ENCODE data around the gene FLRT1. TPM values are rescaled to one million over a fixed set of nuclear protein-coding genes. Genes with fewer than 3 reads are reported as not detected.

FLRT1 gene
- total RNA-seq, 4 donors from 2014 or later, result not detected

DNA sequence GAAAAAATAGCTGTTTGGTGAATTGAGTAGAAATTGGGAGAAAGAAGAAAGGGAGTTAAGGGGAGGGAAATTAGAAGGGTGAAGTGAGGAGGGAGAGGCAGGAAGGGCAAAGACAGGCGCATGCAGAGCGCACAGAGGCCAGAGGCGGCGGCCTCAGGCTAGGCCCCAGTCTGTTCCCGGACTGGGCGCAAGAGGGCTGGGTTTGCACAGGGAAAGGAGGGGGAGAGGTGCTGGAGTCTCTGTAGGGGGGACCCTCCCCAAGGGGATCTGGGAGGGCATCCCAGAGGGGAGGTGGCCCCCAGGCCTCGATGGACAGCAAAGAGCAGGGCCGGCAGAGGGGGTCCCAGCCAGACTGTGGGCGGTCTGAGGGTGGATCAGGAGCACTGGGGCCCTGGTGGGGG is 1.3 kb upstream of the FLRT1 start:
- ATAC-seq (ENCODE audit: low FRiP score) (no peak), DNase-seq (ENCODE audit: low spot score) (no peak)
- TF ChIP-seq, protein P1, sequence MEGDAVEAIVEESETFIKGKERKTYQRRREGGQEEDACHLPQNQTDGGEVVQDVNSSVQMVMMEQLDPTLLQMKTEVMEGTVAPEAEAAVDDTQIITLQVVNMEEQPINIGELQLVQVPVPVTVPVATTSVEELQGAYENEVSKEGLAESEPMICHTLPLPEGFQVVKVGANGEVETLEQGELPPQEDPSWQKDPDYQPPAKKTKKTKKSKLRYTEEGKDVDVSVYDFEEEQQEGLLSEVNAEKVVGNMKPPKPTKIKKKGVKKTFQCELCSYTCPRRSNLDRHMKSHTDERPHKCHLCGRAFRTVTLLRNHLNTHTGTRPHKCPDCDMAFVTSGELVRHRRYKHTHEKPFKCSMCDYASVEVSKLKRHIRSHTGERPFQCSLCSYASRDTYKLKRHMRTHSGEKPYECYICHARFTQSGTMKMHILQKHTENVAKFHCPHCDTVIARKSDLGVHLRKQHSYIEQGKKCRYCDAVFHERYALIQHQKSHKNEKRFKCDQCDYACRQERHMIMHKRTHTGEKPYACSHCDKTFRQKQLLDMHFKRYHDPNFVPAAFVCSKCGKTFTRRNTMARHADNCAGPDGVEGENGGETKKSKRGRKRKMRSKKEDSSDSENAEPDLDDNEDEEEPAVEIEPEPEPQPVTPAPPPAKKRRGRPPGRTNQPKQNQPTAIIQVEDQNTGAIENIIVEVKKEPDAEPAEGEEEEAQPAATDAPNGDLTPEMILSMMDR (IDR thresholded peaks at IDR 0.05), result no peak

DNA sequence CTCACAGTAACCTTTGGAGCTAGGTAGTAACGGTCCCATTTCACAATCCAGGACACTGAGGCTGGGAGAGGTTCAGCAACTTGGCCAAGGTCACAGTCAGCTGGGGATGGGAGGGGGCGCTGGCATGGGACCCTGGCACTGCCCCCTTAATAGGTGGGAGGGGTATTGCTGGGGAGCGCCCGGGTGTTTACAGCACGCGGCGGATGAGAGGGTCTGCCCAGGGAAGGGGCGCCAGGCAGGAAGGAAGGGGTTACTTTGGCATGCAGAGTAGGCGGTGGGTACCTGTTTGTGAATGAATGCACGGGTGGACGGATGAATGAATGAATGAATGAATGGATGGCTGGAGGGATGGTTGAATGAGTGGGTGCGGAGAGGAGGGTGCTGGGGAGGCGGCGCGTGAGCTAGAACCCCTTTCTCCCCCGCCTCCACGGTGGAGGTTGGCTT is 628 bp upstream of the FLRT1 start:
- ATAC-seq (ENCODE audit: low FRiP score), result no peak
- no peak for DNase-seq (ENCODE audit: low spot score)
- TF ChIP-seq, protein P1 (IDR thresholded peaks at IDR 0.05), result no peak

DNA sequence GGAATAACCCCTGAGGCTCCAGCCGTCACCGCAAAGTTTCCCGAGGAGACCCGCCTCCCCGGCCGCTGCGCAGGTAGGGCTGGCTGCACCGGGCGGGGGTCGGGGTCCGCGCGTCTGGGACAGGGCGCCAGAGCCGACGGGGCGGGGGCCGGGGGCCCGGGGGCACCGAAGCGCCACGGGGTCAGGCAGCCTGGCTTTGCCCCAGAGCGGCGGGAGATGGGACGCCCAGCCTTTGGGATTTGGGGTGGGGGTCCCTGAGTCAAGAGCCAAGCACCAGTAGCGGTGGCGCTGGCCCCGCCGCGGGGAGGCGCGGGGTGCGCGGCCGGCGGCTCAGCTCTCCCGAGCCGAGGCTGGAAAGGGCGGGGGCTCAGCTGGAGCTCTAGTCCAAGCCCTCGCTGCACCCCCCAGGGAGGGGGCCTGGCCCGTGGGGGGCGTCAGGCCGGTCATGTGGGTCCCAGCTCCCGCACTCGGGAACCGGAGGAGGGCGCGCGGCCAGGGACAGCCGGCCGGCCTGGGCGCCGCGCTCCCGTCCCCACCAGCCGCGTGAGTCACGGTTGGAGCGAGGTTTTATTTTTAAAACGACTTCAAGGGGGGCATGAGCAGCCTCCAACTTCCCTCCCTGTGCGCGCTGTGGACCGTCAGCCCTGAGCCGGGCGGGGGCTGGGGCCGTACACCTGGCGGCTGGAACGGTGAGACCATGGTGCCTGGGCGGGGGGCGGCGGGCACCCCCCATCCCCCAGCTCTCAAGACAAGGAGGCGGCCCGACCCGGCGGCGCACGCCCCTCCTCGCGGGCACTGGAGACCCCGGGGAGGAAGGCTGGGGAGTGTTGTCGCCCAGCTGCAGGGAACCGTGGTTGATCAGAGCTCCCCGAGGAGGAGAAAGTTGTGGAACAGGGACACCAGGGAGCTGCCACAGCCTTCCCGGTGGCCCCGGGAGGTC is 626 bp downstream of the FLRT1 start:
- TF ChIP-seq, protein P1 (IDR thresholded peaks at IDR 0.05), result no peak
- no peak for DNase-seq (ENCODE audit: low spot score)
- ATAC-seq (ENCODE audit: low FRiP score), result peak; percentile 44

DNA sequence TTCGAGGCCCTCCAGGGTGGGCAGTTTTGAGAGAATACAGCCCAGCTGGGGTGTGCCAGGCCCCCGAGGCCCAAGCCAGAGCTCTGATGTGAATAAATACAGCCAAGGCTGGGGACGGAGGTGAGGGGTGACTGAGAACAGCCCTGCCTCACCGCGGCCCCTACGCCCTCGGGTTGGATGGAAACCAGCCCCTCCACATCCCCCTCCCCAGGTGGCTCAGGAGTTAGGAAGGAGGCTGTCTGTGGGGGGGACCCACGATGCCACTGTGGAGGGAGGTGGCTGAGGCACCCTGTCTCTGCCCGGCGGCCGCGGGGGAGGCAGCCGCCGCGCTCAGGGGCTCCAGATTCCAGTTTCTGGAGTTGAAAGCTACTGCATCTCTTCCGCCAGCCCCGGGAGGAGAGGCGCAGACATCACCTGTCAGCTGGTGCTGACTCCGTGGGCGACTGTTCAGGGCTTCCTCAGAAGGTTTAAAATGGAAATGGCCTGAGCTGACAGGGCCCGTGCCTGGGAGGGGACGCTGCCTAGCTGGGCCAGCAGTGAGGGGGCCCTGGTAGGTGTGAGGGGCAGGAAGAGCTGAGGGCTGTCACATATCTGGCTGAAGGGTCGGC is 1.4 kb downstream of the FLRT1 start:
- TF ChIP-seq, protein P1 (IDR thresholded peaks at IDR 0.05), result no peak
- DNase-seq (ENCODE audit: low spot score) (no peak), ATAC-seq (ENCODE audit: low FRiP score) (no peak)

DNA sequence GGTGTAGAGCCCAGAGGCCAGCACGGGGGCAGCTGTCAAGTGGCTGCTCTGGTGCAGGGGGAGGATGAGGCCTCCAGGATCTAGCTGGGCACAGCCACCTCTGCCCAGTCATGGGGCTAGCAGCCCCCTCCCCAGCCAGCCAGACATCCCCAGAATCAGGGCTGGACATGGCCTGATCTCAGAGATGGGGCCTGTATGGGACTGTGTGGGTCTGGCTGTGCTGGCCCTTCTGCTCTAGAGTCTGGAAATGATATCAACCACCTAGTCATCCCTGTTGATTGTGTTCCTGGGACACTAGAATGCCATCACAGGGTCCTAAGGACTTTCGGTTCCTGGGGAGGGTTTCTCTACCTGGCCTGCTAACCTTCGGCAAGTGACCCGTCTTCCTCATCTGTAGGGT is 2.8 kb downstream of the FLRT1 start:
- DNase-seq (ENCODE audit: low spot score) (no peak), ATAC-seq (ENCODE audit: low FRiP score) (no peak)
- TF ChIP-seq, protein P1 (IDR thresholded peaks at IDR 0.05), result no peak

DNA sequence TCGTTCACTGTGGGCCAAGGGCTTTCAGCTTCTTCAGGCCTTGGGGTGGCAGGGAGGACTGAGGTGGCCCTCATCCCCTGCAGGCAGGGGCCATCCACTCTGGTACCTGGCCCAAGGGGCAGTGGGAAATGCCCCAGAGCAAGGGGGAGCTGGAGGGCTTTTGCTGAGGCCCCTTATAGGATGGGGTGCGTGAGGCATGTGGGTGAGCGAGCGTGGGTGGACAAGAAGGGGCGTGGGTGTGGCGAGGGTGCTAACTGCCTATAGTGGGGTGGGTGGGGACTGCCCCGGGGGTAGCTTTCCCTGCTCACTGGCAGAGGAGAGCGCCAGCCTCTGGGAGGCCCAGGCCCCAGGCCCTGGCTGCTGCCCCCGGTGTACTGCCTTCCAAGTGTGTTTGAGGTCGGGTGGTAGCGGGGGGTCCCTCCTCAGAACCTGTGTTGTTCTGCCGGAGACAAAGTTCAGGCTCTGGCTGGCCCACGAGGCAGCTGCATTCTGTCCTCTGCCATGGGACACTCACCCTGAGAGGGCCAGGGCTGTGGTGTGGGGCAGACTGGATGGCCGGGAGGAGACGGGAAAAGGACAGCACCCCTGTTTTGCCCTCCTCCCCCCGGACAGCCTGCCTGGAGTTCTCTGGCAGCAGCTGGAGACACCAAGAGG is 3.4 kb downstream of the FLRT1 start:
- no peak for DNase-seq (ENCODE audit: low spot score)
- ATAC-seq (ENCODE audit: low FRiP score), result no peak
- TF ChIP-seq, protein P1 (IDR thresholded peaks at IDR 0.05), result no peak

Measured in omental fat pad (tissue), 4 donors.